H9 (cell line): Measurements from ENCODE around the gene MAPK8. TPM values are rescaled to one million over a fixed set of nuclear protein-coding genes. Genes with fewer than 3 reads are reported as not detected.

Source experiments
- DNase-seq: peaks from one replicate; pipeline ENCODE4 v3.0.0-alpha.2; 2017
- H2AFZ ChIP-seq: one replicate; pipeline ENCODE4 v1.6.1; 2013; ENCODE audit warnings: mild to moderate bottlenecking, low read length, control low read depth, moderate library complexity
- H2AK5ac ChIP-seq: 2 replicates; pipeline ENCODE4 v1.6.1; 2013; ENCODE audit warnings: low read length, control low read depth, mixed read lengths; ENCODE audit not compliant: insufficient read length
- H2BK120ac ChIP-seq: one replicate; pipeline ENCODE4 v1.6.1; 2013; ENCODE audit warnings: low read depth, mild to moderate bottlenecking, low read length, control low read depth, inconsistent platforms; ENCODE audit not compliant: poor library complexity, severe bottlenecking
- H2BK12ac ChIP-seq: 2 replicates; pipeline ENCODE4 v1.6.1; 2013; ENCODE audit warnings: low read length, control low read depth, mixed read lengths, low read depth; ENCODE audit not compliant: insufficient read length
- H2BK15ac ChIP-seq: 2 replicates; pipeline ENCODE4 v1.6.1; 2013; ENCODE audit warnings: low read depth, low read length, control low read depth
- H2BK20ac ChIP-seq: one replicate; pipeline ENCODE4 v1.6.1; 2013; ENCODE audit warnings: low read depth, mild to moderate bottlenecking, low read length, control low read depth, inconsistent platforms; ENCODE audit not compliant: poor library complexity, severe bottlenecking
- H2BK5ac ChIP-seq: 2 replicates; pipeline ENCODE4 v1.6.1; 2013; ENCODE audit warnings: low read length, control low read depth, mixed read lengths; ENCODE audit not compliant: insufficient read length
- H3K14ac ChIP-seq: 2 replicates; pipeline ENCODE4 v1.6.1; 2013; ENCODE audit warnings: low read length, control low read depth; ENCODE audit not compliant: insufficient read depth
- H3K18ac ChIP-seq: 2 replicates; pipeline ENCODE4 v1.6.1; 2013; ENCODE audit warnings: low read depth, mild to moderate bottlenecking, mixed read lengths, low read length, control low read depth; ENCODE audit not compliant: insufficient read length
- H3K23ac ChIP-seq: 2 replicates; pipeline ENCODE4 v1.6.1; 2013; ENCODE audit warnings: low read length, control low read depth, mixed read lengths, low read depth; ENCODE audit not compliant: insufficient read length
- H3K23me2 ChIP-seq: 2 replicates; pipeline ENCODE4 v1.6.1; 2013; ENCODE audit warnings: low read depth, mild to moderate bottlenecking, mixed read lengths, low read length, control low read depth; ENCODE audit not compliant: insufficient read length, poor library complexity, severe bottlenecking
- H3K27ac ChIP-seq: 2 replicates; pipeline ENCODE4 v1.5.1; 2013; ENCODE audit warnings: low read length, control low read depth, mixed read lengths, low read depth; ENCODE audit not compliant: insufficient read length
- H3K27me3 ChIP-seq: 2 replicates; pipeline ENCODE4 v1.6.1; 2013; ENCODE audit warnings: low read length, control low read depth, inconsistent platforms; ENCODE audit not compliant: insufficient read depth
- H3K4ac ChIP-seq: 2 replicates; pipeline ENCODE4 v1.6.1; 2013; ENCODE audit warnings: low read depth, mild to moderate bottlenecking, control low read depth, inconsistent platforms, low read length, moderate library complexity
- H3K4me1 ChIP-seq: 2 replicates; pipeline ENCODE4 v1.6.1; 2013; ENCODE audit warnings: low read length, control low read depth, inconsistent platforms; ENCODE audit not compliant: insufficient read depth
- H3K4me2 ChIP-seq: 2 replicates; pipeline ENCODE4 v1.6.1; 2013; ENCODE audit warnings: low read length, control low read depth, mixed read lengths; ENCODE audit not compliant: insufficient read length, insufficient read depth
- H3K56ac ChIP-seq: 2 replicates; pipeline ENCODE4 v1.6.1; 2013; ENCODE audit warnings: low read depth, mild to moderate bottlenecking, mixed read lengths, low read length, control low read depth; ENCODE audit not compliant: insufficient read length
- H3K79me1 ChIP-seq: 2 replicates; pipeline ENCODE4 v1.6.1; 2013; ENCODE audit warnings: low read depth, mild to moderate bottlenecking, moderate library complexity, low read length, control low read depth, inconsistent platforms; ENCODE audit not compliant: insufficient read depth, poor library complexity, severe bottlenecking
- H3K79me2 ChIP-seq: 2 replicates; pipeline ENCODE4 v1.6.1; 2013; ENCODE audit warnings: low read length, control low read depth, inconsistent platforms; ENCODE audit not compliant: insufficient read depth
- H3K9ac ChIP-seq: 2 replicates; pipeline ENCODE4 v1.6.1; 2013; ENCODE audit warnings: low read length, control low read depth, mixed read lengths; ENCODE audit not compliant: insufficient read length; ENCODE audit errors: extremely low read depth
- H3K9me3 ChIP-seq: one replicate; pipeline ENCODE4 v1.6.1; 2013; ENCODE audit warnings: low read depth, low read length, inconsistent platforms; ENCODE audit not compliant: control insufficient read depth
- H3T11ph ChIP-seq: one replicate; pipeline ENCODE4 v1.6.1; 2013; ENCODE audit warnings: mild to moderate bottlenecking, low read length, control low read depth, inconsistent platforms
- H4K20me1 ChIP-seq: one replicate; pipeline ENCODE4 v1.6.1; 2013; ENCODE audit not compliant: control insufficient read depth, insufficient read length, insufficient read depth
- H4K5ac ChIP-seq: 2 replicates; pipeline ENCODE4 v1.6.1; 2013; ENCODE audit warnings: low read depth, mild to moderate bottlenecking, mixed read lengths, low read length, control low read depth; ENCODE audit not compliant: insufficient read length
- H4K8ac ChIP-seq: replicated peaks from 2 replicates; pipeline ENCODE4 v1.6.1; 2013; ENCODE audit warnings: low read length, control low read depth, mixed read lengths, low read depth; ENCODE audit not compliant: insufficient read length
- H4K91ac ChIP-seq: 2 replicates; pipeline ENCODE4 v1.6.1; 2013; ENCODE audit warnings: low read depth, mild to moderate bottlenecking, moderate library complexity, mixed read lengths, low read length, control low read depth; ENCODE audit not compliant: insufficient read length
- H3K27ac Mint-ChIP-seq, 3 experiments: 2 replicates in 2 of 3; 3 replicates in 1 of 3; pipeline ENCODE4 v1.8.0; 2020 to 2021; ENCODE audit warnings: mixed read lengths in 3 of 3, mild to moderate bottlenecking in 1 of 3, moderate library complexity in 1 of 3
- H3K27me3 Mint-ChIP-seq: 2 replicates; pipeline ENCODE4 v1.8.0; 2021; ENCODE audit warnings: low read depth, mild to moderate bottlenecking, moderate library complexity, mixed read lengths
- H3K36me3 Mint-ChIP-seq, 3 experiments: 2 replicates in 2 of 3; 3 replicates in 1 of 3; pipeline ENCODE4 v1.8.0; 2020 to 2021; ENCODE audit warnings: low read depth in 3 of 3, mixed read lengths in 3 of 3; ENCODE audit not compliant: insufficient read depth in 1 of 3
- H3K4me1 Mint-ChIP-seq, 2 experiments: 2 replicates each; pipeline ENCODE4 v1.8.0; 2020; ENCODE audit warnings: mixed read lengths in 2 of 2
- H3K4me3 Mint-ChIP-seq, 2 experiments: 2 replicates in 1 of 2; 3 replicates in 1 of 2; pipeline ENCODE4 v1.8.0; 2020 to 2021; ENCODE audit warnings: mild to moderate bottlenecking in 2 of 2, mixed read lengths in 2 of 2, moderate library complexity in 1 of 2
- H3K9me3 Mint-ChIP-seq, 2 experiments: 2 replicates in 1 of 2; 3 replicates in 1 of 2; pipeline ENCODE4 v1.8.0; 2020; ENCODE audit warnings: mild to moderate bottlenecking in 2 of 2, mixed read lengths in 2 of 2, moderate library complexity in 1 of 2
- CTCF ChIP-seq: fragments of 200-600 bp; sonication (generic); conservative IDR thresholded peaks from 3 replicates; pipeline ENCODE4 v1.8.0; 2021; ENCODE audit warnings: antibody characterized with exemption, mild to moderate bottlenecking
- WGBS: extraction: QIAGEN DNeasy Blood & Tissue Kit; methylation state at CpG from one replicate; pipeline ENCODE4 v1.1.7; 2013; ENCODE audit warnings: missing lambda C conversion rate, low lambda C conversion rate, mixed read lengths; ENCODE audit not compliant: insufficient read length; ENCODE audit errors: extremely low coverage; 5-methylcytosine and 5-hydroxymethylcytosine counted together
- total RNA-seq: library from RNA; stranded (reverse); gene quantifications from 2 replicates; pipeline ENCODE4 v1.2.1, GENCODE V29; 2021

Gene MAPK8
- total RNA-seq, 1 experiment from 2014 or later: 52.0 TPM

- Histone ChIP-seq H2BK5ac (no peak overlapping the region), H3T11ph (no peak overlapping the region), H2AFZ (no peak overlapping the region), H4K20me1 (no peaks in the 10 kb centered on the region), H2BK12ac (no peak overlapping the region), H3K79me1 (no peaks in the 10 kb centered on the region), H3K23ac (no peak overlapping the region), H3K27me3 (no peaks in the 10 kb centered on the region), H3K14ac (no peak overlapping the region), H4K5ac (no peak overlapping the region), H3K79me2 (no peaks in the 10 kb centered on the region), H3K4me2 (no peak overlapping the region), H4K8ac (no peak overlapping the region), H3K56ac (no peak overlapping the region), H3K23me2 (no peaks in the 10 kb centered on the region), H2BK120ac (no peak overlapping the region), H4K91ac (no peak overlapping the region), H2AK5ac (no peak overlapping the region), H2BK20ac (no peak overlapping the region), H2BK15ac (no peak overlapping the region), H3K4me1 (no peaks in the 10 kb centered on the region), H3K4ac (no peak overlapping the region), H3K9ac (no peak overlapping the region), H3K9me3 (no peaks in the 10 kb centered on the region), H3K18ac (no peak overlapping the region), H3K27ac (no peak overlapping the region)
- Mint-ChIP-seq H3K4me3 (no peak overlapping the region), H3K27ac (no peak overlapping the region), H3K36me3 (peaks cover 17 to 37% (median 29%) of the 10 kb centered on the region in 3 experiments), H3K27me3 (no peaks in the 10 kb centered on the region), H3K9me3 (peaks cover 11 to 12% of the 10 kb centered on the region in 2 experiments), H3K4me1 (peaks cover 7 to 20% of the 10 kb centered on the region in 2 experiments)
- no peak for DNase-seq
- TF ChIP-seq CTCF: no peak
- no CpG with 5 or more reads among the region's 1 CpG for WGBS
Observed at GRCh38 chr10:48414160-48414559, 107.7 kb downstream of the MAPK8 start.
